Upper lobe of left lung (tissue), 4 donors: Measurements from ENCODE around the gene GNAI1.

ENCODE experiments used
- CTCF ChIP-seq, 6 experiments: fragments of 450-650 bp in 4 of 6; fragments of 200-600 bp in 2 of 6; sonication (generic) in 2 of 6; IDR thresholded peaks; one replicate each; pipeline ENCODE4 v1.5.1; 2016 to 2019; ENCODE audit warnings: antibody characterized with exemption in 6 of 6
- EP300 ChIP-seq, 4 donors: sonication (generic); formaldehyde crosslinking; IDR thresholded peaks; one replicate each; pipeline ENCODE4 v1.5.1; 2017; ENCODE audit warnings: antibody characterized with exemption in 4 of 4, control low read depth in 2 of 4
- POLR2A ChIP-seq, 4 donors: fragments of 450-650 bp; IDR thresholded peaks; one replicate each; pipeline ENCODE4 v1.5.1; 2016 to 2017; ENCODE audit warnings: antibody characterized with exemption in 4 of 4, mild to moderate bottlenecking in 2 of 4

- TF ChIP-seq POLR2A (IDR thresholded peaks at IDR 0.05) (no peak), EP300 (IDR thresholded peaks at IDR 0.05) (no peak), CTCF (IDR thresholded peaks at IDR 0.05) (no peak)
Measured at GRCh38 chr7:80183900-80184685, 49.5 kb downstream of the GNAI1 start.
